HCT116 (cell line): Measurements from ENCODE around the gene RGS12. TPM values are rescaled to one million over a fixed set of nuclear protein-coding genes. Genes with fewer than 3 reads are reported as not detected.
A peak's percentile ranks its signal among the peaks of the same experiment; 100 is the strongest.

Experiments
- ATAC-seq: fragments of 200-7000 bp; cut with Tn5 transposase; 2 replicates; pipeline ENCODE4 v1.9.1; 2020; ENCODE audit warnings: mild to moderate bottlenecking, moderate library complexity
- BruUV-seq: library from RNA; stranded (reverse); fragments of 400-500 nt; replicated peaks from 2 replicates; lab custom pipeline; 2021; lab: Mats Ljungman, UMichigan
- CTCF ChIA-PET: fragments of 300-600 bp; sonication (Branson Sonifier 250); formaldehyde crosslinking; loops from one replicate; lab custom pipeline; 2021; ENCODE audit warnings: antibody characterized with exemption; lab: Charles Lee
- POLR2A ChIA-PET: fragments of 300-600, 350-600 bp; sonication (Branson Sonifier 250); formaldehyde crosslinking; loops from one replicate; lab custom pipeline; 2021; ENCODE audit warnings: antibody characterized with exemption; lab: Charles Lee
- RAD21 ChIA-PET, 2 experiments: fragments of 300-600 bp; sonication (Branson Sonifier 250); formaldehyde crosslinking; loops; one replicate each; lab custom pipeline; 2023; ENCODE audit warnings: low total read pairs in 2 of 2; ENCODE audit not compliant: uncharacterized antibody in 2 of 2, unreplicated experiment in 2 of 2, low non-redundant PET in 1 of 2; lab: Charles Lee
- DNase-seq: peaks from one replicate; pipeline ENCODE4 v3.0.0-alpha.2; 2010; ENCODE audit warnings: low read depth, low spot score
- H2AFZ ChIP-seq: fragments of 200-600 bp; shearing (Covaris generic), sonication (generic); 2 replicates; pipeline ENCODE4 v1.6.1; 2017; ENCODE audit warnings: low read depth, mixed run types, mixed read lengths, antibody characterized with exemption, low read length; ENCODE audit not compliant: poor library complexity, severe bottlenecking
- H3K27ac ChIP-seq: 2 replicates; pipeline ENCODE4 v1.5.1; 2012; ENCODE audit warnings: low read depth, low read length
- H3K27me3 ChIP-seq: fragments of 200-600 bp; sonication (generic); 2 replicates; pipeline ENCODE4 v1.6.1; 2016; ENCODE audit warnings: mixed run types, low read length, mixed read lengths; ENCODE audit not compliant: insufficient read depth
- H3K36me3 ChIP-seq, 2 experiments: fragments of 200-500 bp in 1 of 2; fragments of 200-600 bp in 1 of 2; sonication (Bioruptor generic) in 1 of 2; sonication (generic) in 1 of 2; 2 replicates each; pipeline versions ENCODE4 v1.5.1 to v1.6.1; 2014 to 2016; ENCODE audit warnings: low read length in 2 of 2, inconsistent platforms in 1 of 2, mixed read lengths in 1 of 2, mixed run types in 1 of 2; ENCODE audit not compliant: insufficient read depth in 2 of 2, control insufficient read depth in 1 of 2
- H3K4me1 ChIP-seq, 2 experiments: fragments of 200-600 bp in 1 of 2; sonication (generic) in 1 of 2; 2 replicates each; pipeline versions ENCODE4 v1.5.1 to v1.6.1; 2012 to 2017; ENCODE audit warnings: low read length in 2 of 2, inconsistent platforms in 1 of 2, mild to moderate bottlenecking in 1 of 2, mixed read lengths in 1 of 2, mixed run types in 1 of 2, moderate library complexity in 1 of 2; ENCODE audit not compliant: insufficient read depth in 2 of 2, control insufficient read depth in 1 of 2
- H3K4me2 ChIP-seq: fragments of 200-600 bp; sonication (generic); 2 replicates; pipeline ENCODE4 v1.6.1; 2017; ENCODE audit warnings: mixed run types, low read length, mixed read lengths
- H3K4me3 ChIP-seq, 2 experiments: fragments of 200-600 bp in 1 of 2; sonication (generic) in 1 of 2; replicated peaks in 1 of 2; 2 replicates each; pipeline ENCODE4 v1.5.1; 2011 to 2016; ENCODE audit warnings: low read length in 2 of 2, control low read depth in 1 of 2, low read depth in 1 of 2, mild to moderate bottlenecking in 1 of 2, mixed read lengths in 1 of 2, mixed run types in 1 of 2
- H3K79me2 ChIP-seq: fragments of 200-600 bp; sonication (generic); 2 replicates; pipeline ENCODE4 v1.6.1; 2017; ENCODE audit warnings: mild to moderate bottlenecking, mixed run types, low read length, moderate library complexity, mixed read lengths; ENCODE audit not compliant: insufficient read depth
- H3K9ac ChIP-seq: fragments of 200-600 bp; sonication (generic); 2 replicates; pipeline ENCODE4 v1.6.1; 2016; ENCODE audit warnings: low read length, mixed read lengths
- H3K9me2 ChIP-seq: fragments of 200-600 bp; sonication (generic), shearing (Covaris generic); 2 replicates; pipeline ENCODE4 v1.6.1; 2017; ENCODE audit warnings: mixed run types, mild to moderate bottlenecking, moderate library complexity; ENCODE audit not compliant: insufficient read depth
- H3K9me3 ChIP-seq, 2 experiments: fragments of 200-500 bp in 1 of 2; fragments of 200-600 bp in 1 of 2; sonication (Bioruptor generic) in 1 of 2; sonication (generic) in 1 of 2; 2 replicates each; pipeline ENCODE4 v1.6.1; 2014 to 2017; ENCODE audit warnings: low read length in 2 of 2, mixed read lengths in 2 of 2, inconsistent platforms in 1 of 2, low read depth in 1 of 2, mild to moderate bottlenecking in 1 of 2, mixed run types in 1 of 2, moderate library complexity in 1 of 2; ENCODE audit not compliant: control insufficient read depth in 1 of 2, insufficient read depth in 1 of 2
- H4K20me1 ChIP-seq: fragments of 200-600 bp; sonication (generic), shearing (Covaris generic); 2 replicates; pipeline ENCODE4 v1.6.1; 2017; ENCODE audit warnings: mixed run types, mild to moderate bottlenecking, moderate library complexity; ENCODE audit not compliant: insufficient read depth
- CBX3 ChIP-seq: IDR thresholded peaks from 2 replicates; pipeline ENCODE4 v1.6.1; 2012; ENCODE audit warnings: low read depth
- EGR1 ChIP-seq: IDR thresholded peaks from 2 replicates; pipeline ENCODE4 v1.6.1; 2012; ENCODE audit warnings: low read depth
- ELF1 ChIP-seq: IDR thresholded peaks from 2 replicates; pipeline ENCODE4 v1.6.1; 2012; ENCODE audit warnings: low read depth, borderline replicate concordance
- EZH2phosphoT487 ChIP-seq: fragments of 200-600 bp; IDR thresholded peaks from 2 replicates; pipeline ENCODE4 v1.6.1; 2018; ENCODE audit warnings: antibody characterized with exemption, borderline replicate concordance
- JUND ChIP-seq: IDR thresholded peaks from 2 replicates; pipeline ENCODE4 v1.6.1; 2012
- RAD21 ChIP-seq: IDR thresholded peaks from 2 replicates; pipeline ENCODE4 v1.6.1; 2012; ENCODE audit warnings: low read depth, mild to moderate bottlenecking
- SIN3A ChIP-seq: IDR thresholded peaks from 2 replicates; pipeline ENCODE4 v1.6.1; 2012; ENCODE audit warnings: low read depth
- SP1 ChIP-seq: IDR thresholded peaks from 2 replicates; pipeline ENCODE4 v1.6.1; 2012; ENCODE audit warnings: low read depth
- TCF7L2 ChIP-seq: IDR thresholded peaks from 2 replicates; pipeline ENCODE4 v1.7.0; 2011; ENCODE audit warnings: borderline replicate concordance, inconsistent platforms; ENCODE audit not compliant: insufficient read depth, insufficient read length; ENCODE audit errors: extremely low read depth
- YY1 ChIP-seq: IDR thresholded peaks from 2 replicates; pipeline ENCODE4 v1.6.1; 2011; ENCODE audit warnings: low read length, low read depth, moderate library complexity, mild to moderate bottlenecking; ENCODE audit not compliant: insufficient replicate concordance; ENCODE audit errors: extremely low read depth
- intact Hi-C: fragments of 100-400 bp; cut with micrococcal nuclease; formaldehyde crosslinking; loops from 2 replicates; pipeline ENCODE4 v1.10.0; 2022
- total RNA-seq: library from RNA; stranded (reverse); gene quantifications from one replicate; pipeline ENCODE4 v1.2.1, GENCODE V29; 2021; ENCODE audit not compliant: unreplicated experiment
- TF ChIP-seq, protein P1 (sequence below): IDR thresholded peaks from 2 replicates; pipeline ENCODE4 v1.6.1; 2012
- TF ChIP-seq, protein P2 (sequence below): IDR thresholded peaks from 2 replicates; pipeline ENCODE4 v1.6.1; 2011; ENCODE audit warnings: mild to moderate bottlenecking, low read length, moderate library complexity; ENCODE audit not compliant: insufficient replicate concordance; ENCODE audit errors: extremely low read depth

RGS12 gene
- total RNA-seq, 1 experiment from 2014 or later = 22.2 TPM

DNA sequence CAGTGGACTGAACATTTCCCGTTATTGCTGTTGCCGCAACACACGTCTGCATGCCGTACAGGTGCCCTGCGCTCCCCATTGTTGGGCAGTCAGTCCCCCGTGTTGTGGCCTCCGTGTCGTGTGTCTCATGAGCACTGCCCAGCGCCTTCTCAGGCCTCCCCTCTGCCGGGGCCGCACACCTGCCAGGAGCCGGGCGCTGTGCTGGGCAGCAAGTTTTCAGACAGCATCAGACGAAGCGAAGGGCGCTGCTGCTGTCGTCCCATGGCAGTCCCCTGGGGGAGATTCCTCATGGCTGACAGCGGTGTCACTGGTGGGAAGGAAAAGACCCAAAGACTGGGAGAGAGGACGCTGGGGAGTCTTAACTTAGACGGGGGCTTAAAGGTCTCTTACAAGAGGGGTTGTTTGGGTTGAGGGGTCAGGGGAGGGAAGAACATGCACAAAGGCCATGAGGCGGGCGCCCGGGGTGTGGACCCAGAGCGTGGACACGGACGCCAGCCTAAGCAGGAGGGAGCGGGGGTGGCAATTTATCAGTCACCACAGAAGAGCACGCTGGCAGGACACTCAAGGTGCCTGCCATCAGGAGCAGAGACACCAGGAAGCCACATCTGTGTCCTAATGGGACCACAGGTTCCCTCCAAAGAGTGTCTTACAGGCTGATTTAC, 47.3 kb downstream of the RGS12 start:
- ChIA-PET CTCF (no interaction called here), POLR2A (no interaction called here), RAD21 (no interaction called here)
- H3K9ac ChIP-seq = no peak overlapping the region
- H3K9me3 ChIP-seq = no peaks in the 10 kb centered on the region
- BruUV-seq = no TSS peak
- no peaks in the 10 kb centered on the region; a peak in 1 of 4 replicates for H3K4me1 ChIP-seq
- DNase-seq (no peak), ATAC-seq (no peak)
- no peaks in the 10 kb centered on the region for H3K36me3 ChIP-seq
- H3K79me2 ChIP-seq = peaks cover 3% of the 10 kb centered on the region; the same call in 1 of the 2 replicates
- H4K20me1 ChIP-seq = no peaks in the 10 kb centered on the region
- no peak overlapping the region for H3K4me2 ChIP-seq
- TF ChIP-seq, protein P1, sequence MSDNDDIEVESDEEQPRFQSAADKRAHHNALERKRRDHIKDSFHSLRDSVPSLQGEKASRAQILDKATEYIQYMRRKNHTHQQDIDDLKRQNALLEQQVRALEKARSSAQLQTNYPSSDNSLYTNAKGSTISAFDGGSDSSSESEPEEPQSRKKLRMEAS = no peak
- TF ChIP-seq EZH2phosphoT487 (no peak), RAD21 (no peak), CBX3 (no peak), ELF1 (no peak)
- H3K27me3 ChIP-seq = no peaks in the 10 kb centered on the region
- intact Hi-C loops = loop anchor here (10.0 kb wide), 1 partner anchor 545 kb away; no protein-coding TSS in a partner anchor
- H3K9me2 ChIP-seq = no peaks in the 10 kb centered on the region
- no peak overlapping the region for H3K27ac ChIP-seq
- no peak overlapping the region for H2AFZ ChIP-seq
- H3K4me3 ChIP-seq = no peak overlapping the region

DNA sequence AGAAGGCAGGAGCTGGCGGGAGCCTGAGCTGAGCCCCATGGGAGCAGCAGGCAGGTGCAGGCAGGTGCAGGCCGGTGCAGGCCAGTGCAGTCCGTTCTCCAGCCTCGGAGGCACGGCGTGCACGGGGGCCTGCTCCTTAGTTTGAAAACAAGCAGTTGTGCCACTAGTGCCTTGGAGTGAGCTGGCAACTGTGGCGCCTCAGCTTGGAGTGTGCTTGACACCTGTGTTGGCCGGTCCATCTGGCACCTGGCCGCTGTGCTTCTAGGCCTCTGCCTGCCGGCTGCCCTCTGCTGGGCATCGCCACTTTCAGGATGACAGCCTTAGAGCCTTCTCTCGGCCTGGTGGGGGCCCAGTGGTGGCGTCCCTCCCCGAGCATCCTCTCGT, 47.9 kb downstream of the RGS12 start:
- H2AFZ ChIP-seq = no peak overlapping the region
- ATAC-seq (peak; percentile 57; the same call in 1 of the 2 replicates), DNase-seq (no peak)
- H3K9me2 ChIP-seq = no peaks in the 10 kb centered on the region
- ChIA-PET POLR2A (no interaction called here), CTCF (no interaction called here), RAD21 (no interaction called here)
- H3K4me1 ChIP-seq = no peaks in the 10 kb centered on the region; a peak in 1 of 4 replicates
- H3K4me3 ChIP-seq = no peak overlapping the region
- no peaks in the 10 kb centered on the region for H3K36me3 ChIP-seq
- no peak overlapping the region for H3K4me2 ChIP-seq
- H3K9me3 ChIP-seq = no peaks in the 10 kb centered on the region
- TF ChIP-seq YY1 (no peak), JUND (no peak), SP1 (no peak), TCF7L2 (no peak), ELF1 (no peak), RAD21 (no peak), SIN3A (no peak), EGR1 (no peak)
- TF ChIP-seq, protein P2, sequence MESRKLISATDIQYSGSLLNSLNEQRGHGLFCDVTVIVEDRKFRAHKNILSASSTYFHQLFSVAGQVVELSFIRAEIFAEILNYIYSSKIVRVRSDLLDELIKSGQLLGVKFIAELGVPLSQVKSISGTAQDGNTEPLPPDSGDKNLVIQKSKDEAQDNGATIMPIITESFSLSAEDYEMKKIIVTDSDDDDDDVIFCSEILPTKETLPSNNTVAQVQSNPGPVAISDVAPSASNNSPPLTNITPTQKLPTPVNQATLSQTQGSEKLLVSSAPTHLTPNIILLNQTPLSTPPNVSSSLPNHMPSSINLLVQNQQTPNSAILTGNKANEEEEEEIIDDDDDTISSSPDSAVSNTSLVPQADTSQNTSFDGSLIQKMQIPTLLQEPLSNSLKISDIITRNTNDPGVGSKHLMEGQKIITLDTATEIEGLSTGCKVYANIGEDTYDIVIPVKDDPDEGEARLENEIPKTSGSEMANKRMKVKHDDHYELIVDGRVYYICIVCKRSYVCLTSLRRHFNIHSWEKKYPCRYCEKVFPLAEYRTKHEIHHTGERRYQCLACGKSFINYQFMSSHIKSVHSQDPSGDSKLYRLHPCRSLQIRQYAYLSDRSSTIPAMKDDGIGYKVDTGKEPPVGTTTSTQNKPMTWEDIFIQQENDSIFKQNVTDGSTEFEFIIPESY = no peak
- TF ChIP-seq, all 23 proteins: peak for 0
- no TSS peak for BruUV-seq
- H3K9ac ChIP-seq = no peak overlapping the region
- intact Hi-C loops = loop anchor here (10.0 kb wide), 1 partner anchor 544 kb away; no protein-coding TSS in a partner anchor
- H3K27ac ChIP-seq = no peak overlapping the region
- no peaks in the 10 kb centered on the region for H4K20me1 ChIP-seq
- H3K79me2 ChIP-seq = no peaks in the 10 kb centered on the region
- H3K27me3 ChIP-seq = no peaks in the 10 kb centered on the region
